ENCODE results near the gene CD6.
"Not testable (repeated sequence)": the region's sequence is repeated elsewhere in the genome, so short reads cannot be mapped to it uniquely, and the experiment has no call there.

The CD6 gene

DNA sequence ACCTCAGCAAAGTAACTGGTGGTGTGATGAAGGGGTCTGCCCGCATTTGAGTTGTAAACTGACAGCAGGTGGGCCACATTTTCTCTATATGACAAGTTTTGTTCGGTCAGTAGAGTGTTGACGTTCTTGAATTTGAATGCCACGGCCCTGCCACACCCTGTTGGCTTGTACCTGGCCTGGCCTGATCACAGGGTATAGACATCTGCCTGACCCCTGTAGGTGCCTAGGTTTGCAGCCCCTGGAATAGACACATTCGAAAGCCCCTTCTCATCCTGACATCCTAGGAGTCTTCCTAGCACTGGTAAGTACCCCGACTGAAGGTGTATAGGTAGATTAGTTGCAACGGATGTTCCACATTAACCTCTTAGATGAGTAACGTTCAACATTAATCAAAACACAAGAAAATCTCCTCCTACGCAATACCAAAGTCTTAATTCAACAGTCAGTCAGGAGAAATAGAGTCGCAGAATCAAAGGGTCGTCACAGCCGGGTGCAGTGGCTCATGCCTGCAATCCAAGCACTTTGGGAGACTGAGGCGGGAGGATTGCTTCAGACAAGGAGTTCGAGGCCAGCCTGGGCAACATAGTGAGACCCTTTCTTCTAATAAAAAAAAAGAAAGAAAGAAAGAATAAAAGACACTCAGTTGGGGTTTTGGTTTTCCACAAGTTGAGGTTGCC is 87.2 kb downstream of the CD6 start:
- no peak for DNase-seq
- in situ Hi-C loops (cut with HindIII; ENCODE audit: low pct_ligation_motif_present, low pct_unique_long_range_greater_than_20kb, low sequenced_read_pairs), result no loop called here

DNA sequence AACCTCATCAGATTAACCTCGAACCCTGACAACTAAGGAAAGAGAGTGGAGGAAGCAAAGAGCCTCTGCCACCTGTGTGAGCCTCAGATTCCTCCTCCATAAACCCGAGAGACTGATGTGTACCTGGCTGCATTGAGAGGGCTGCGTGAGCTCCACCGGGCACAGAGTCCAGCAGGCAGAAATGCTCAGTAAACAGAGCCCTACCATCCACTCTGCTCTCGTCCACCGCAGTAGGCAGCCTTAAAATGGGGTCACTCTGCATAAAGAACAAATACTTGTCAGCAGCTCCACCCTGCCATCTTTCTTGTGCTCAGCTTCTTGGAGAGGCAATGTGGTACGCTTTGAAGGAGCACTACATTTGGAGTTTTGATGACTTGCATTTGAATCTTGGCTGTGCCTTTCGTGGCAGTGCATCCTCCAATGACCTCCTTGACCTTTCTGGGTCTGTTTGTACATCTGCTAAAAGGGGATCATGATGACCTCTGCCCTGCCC is 87.8 kb downstream of the CD6 start:
- DNase-seq, result no peak
- in situ Hi-C loops (cut with HindIII; ENCODE audit: low pct_ligation_motif_present, low pct_unique_long_range_greater_than_20kb, low sequenced_read_pairs), result no loop called here

DNA sequence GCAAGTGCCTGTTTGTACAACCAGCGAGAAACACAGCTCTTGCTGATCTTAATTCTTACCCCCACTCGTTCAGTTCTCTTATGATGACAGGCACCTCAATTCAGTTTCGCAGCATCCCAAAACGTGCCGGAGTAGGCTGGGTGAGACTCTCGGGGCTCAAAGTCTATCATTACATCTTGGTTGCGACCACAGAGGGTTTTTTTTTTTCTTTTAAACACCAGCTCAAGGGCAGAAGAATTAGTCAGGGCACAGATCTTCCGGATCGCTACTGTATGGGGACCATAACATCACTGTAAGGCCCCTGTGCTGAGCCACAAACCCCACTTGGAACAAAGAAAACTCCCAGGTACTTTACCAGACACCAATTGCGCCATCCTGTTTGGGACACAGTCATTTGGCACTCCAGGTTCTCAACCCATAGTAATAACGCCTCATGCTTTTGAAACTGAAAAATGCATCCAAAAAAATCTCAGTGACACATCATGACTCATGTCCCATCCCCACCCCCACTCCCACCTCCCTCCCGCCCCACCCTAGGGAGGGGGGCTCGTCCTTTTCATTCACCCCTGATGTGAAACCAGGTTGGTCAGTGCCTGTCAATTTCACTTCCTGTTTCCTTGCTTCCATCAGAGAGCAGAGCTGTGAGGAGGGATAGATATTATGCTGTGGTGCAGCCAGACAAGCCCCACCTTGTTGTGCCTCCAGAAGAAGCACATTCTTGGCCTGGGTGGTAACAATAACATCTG is 89.8 kb downstream of the CD6 start:
- in situ Hi-C loops (cut with HindIII; ENCODE audit: low pct_ligation_motif_present, low pct_unique_long_range_greater_than_20kb, low sequenced_read_pairs), result no loop called here
- DNase-seq, result no peak

DNA sequence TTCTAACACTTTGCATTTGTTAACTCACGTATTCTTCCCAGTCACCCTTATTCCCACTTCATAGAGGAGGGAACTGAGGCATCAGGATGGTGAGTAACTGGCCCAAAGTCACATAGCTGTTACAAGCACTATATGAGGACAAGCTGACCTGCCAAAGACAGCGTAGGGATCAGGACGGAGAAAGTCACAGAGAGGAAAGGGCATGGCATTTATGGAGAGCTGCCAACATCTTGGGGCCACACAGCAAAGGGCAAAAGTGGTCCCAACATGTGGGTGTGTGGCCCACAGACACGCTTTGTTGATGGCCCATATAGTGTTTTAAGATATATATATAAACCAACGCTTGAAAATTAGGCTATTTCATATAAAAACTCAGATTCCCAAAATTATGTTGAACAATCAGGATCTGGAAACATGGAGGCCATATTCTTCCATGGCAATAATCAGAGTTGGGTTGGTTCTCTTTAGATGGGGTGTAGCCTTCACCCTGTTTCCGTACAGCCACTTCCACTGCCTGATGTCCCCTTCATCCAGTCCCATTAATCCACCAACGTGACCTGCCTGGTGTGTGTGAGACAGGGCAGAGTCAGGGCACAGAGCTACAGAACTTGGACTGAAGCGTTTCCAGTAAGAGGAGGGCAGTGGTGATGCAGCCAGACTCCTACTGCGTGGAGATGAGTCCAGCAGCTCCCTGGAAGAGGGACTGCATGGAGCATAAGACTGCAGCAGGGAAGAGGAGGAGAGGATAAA is 90.9 kb downstream of the CD6 start:
- in situ Hi-C loops (cut with HindIII; ENCODE audit: low pct_ligation_motif_present, low pct_unique_long_range_greater_than_20kb, low sequenced_read_pairs), result no loop called here
- DNase-seq, result no peak

DNA sequence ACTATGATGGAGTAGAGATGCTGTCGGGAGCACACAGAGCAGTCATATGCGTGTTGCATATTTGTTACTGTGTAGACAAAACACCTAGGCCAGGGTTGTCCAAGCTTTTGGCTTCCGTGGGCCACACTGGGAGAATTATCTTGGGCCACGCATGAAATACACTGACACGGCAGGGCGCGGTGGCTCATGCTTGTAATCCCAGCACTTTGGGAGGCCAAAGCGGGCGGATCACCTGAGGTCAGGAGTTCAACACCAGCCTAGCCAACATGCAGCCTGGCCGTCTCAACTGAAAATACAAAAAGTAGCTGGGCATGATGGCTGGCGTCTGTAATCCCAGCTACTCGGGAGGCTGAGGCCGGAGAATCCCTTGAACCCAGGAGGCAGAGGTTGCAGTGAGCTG is 93.8 kb downstream of the CD6 start:
- in situ Hi-C loops (cut with HindIII; ENCODE audit: low pct_ligation_motif_present, low pct_unique_long_range_greater_than_20kb, low sequenced_read_pairs); DNase-seq: not testable (repeated sequence)

DNA sequence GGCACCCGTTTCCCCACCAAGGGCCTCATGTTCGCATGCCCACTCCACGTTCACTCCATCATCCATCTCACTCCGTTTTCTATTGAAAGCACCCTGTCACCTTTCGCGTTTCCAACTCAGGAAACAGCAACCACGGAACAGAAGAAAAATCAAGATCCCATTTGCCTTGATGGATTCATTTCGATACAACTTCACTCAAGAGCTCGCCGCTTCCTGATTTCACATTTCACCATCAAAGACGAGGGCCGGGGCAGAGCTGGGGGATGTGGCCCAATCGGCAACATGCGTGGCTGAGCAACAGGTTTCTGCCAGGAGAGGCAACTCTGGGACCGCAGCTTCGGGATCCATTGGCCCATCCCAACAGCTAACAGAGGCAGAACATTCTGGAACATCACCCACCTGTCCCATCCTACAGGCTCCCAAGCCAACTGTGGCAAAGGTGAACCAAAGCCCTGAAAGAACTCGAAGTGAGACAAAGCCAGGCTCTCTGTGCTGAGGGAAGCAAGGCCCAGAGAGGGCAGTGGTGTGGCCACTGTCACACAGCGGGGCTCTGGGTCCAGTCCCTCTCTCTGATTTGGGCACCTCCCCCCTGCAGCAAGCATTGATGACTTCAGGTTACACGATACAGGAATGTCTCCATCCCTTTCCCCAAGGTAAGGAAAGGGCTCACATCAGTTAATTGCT is 94.6 kb downstream of the CD6 start:
- in situ Hi-C loops (cut with HindIII; ENCODE audit: low pct_ligation_motif_present, low pct_unique_long_range_greater_than_20kb, low sequenced_read_pairs), result no loop called here
- no peak for DNase-seq

DNA sequence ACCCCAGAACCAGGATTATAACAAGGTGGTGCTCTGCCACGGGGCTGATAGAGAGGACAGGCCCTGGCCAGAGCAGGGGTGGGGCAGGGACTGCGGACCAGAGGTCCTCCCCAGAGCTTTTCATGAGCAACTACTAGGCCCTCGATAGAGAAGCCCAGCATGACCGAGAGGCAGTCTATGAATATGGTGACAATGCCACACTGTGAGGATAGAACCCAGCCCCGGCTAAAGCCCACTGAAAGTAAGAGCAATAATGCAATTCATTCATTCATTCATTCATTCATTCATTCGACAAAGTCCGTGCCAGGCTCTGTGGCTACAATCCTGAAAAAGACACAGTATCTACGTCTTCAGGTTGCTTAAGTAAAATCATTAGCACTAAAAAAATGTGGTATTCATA is 95.2 kb downstream of the CD6 start:
- in situ Hi-C loops (cut with HindIII; ENCODE audit: low pct_ligation_motif_present, low pct_unique_long_range_greater_than_20kb, low sequenced_read_pairs), result no loop called here

DNA sequence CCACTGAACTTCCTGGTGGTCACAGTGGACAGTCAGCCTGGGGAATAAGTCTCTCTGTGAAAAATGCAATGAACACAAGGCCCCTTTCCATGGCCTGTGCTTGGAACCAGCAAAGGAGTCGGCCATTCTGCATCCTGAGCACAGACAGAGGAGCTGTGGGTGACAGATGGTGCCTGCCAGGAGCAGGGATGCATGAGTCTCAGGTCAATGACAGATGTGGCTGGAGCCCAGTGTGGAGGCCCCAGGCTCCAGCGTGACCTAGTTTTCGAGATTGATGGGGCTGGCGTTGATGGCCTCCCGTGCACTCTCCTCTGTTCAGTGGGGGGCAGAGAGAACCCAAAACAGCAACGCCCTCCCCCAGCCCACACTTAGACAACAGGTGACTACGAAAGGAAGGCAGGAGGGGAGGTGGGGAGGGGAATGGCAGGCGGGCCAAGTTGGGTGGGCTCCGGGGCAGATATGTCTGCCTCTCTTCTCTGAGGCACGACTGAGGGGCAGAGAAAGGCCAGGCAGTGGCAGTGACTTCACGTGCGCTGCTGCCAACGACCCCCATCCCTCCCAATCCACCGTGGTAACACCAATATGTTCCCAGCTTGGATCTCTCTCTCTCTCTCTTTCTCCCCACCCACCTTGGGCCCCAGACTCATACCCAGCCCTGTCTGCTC is 96.4 kb downstream of the CD6 start:
- no peak for DNase-seq
- in situ Hi-C loops (cut with HindIII; ENCODE audit: low pct_ligation_motif_present, low pct_unique_long_range_greater_than_20kb, low sequenced_read_pairs), result no loop called here

More for the DNA sequence above, 95.2 kb downstream of the CD6 start:
- no peak for DNase-seq

DNA sequence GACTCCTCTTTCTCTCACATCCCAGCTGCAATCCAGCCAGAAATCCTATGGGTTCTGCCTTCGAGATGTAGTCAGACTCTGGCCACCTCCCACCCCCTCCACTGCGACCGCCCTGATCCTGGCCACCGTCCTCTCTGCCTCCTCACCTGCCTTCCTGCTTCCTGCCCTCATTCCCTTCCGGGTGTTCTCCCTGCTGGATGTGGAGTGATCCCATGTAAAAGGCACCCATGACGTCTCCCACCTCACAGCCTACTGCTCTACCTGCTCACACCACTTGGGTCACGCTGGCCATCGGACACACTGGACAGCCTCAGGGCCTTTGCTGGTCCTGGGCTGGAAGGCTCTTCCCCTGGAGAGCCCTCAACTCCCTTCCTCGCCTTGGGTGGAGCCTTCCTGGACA is 97.1 kb downstream of the CD6 start:
- no peak for DNase-seq
- in situ Hi-C loops (cut with HindIII; ENCODE audit: low pct_ligation_motif_present, low pct_unique_long_range_greater_than_20kb, low sequenced_read_pairs), result no loop called here

DNA sequence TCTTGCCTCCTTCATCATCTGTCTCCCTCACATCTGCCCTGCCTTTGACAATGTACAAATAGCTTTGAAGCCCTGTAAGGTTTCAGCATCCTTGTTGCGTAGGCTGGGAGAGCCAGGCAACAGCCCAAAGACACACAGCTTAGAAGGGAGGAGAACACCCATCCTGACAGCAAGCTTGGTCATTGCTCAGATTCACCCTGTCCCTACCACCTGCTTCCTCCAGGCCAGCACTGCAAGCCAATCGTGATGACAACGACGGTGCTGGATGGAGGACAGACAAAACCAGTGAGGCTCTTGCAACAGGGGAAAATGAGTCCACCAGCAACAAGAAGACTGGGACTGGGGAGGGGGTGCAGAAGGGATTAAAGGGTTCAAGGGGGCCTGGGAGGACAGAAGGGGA is 97.9 kb downstream of the CD6 start:
- no peak for DNase-seq

More for the DNA sequence above, 97.9 kb downstream of the CD6 start:
- in situ Hi-C loops (cut with HindIII; ENCODE audit: low pct_ligation_motif_present, low pct_unique_long_range_greater_than_20kb, low sequenced_read_pairs), result no loop called here

Measured in ACHN (cell line).